GM10847 (cell line): Measurements from ENCODE around the gene CDC42SE1.

ENCODE experiments used
- POLR2A ChIP-seq: IDR thresholded peaks from 2 replicates; pipeline ENCODE4 v1.6.1; 2011; ENCODE audit not compliant: insufficient read length; ENCODE audit errors: extremely low read depth

CDC42SE1 gene

DNA sequence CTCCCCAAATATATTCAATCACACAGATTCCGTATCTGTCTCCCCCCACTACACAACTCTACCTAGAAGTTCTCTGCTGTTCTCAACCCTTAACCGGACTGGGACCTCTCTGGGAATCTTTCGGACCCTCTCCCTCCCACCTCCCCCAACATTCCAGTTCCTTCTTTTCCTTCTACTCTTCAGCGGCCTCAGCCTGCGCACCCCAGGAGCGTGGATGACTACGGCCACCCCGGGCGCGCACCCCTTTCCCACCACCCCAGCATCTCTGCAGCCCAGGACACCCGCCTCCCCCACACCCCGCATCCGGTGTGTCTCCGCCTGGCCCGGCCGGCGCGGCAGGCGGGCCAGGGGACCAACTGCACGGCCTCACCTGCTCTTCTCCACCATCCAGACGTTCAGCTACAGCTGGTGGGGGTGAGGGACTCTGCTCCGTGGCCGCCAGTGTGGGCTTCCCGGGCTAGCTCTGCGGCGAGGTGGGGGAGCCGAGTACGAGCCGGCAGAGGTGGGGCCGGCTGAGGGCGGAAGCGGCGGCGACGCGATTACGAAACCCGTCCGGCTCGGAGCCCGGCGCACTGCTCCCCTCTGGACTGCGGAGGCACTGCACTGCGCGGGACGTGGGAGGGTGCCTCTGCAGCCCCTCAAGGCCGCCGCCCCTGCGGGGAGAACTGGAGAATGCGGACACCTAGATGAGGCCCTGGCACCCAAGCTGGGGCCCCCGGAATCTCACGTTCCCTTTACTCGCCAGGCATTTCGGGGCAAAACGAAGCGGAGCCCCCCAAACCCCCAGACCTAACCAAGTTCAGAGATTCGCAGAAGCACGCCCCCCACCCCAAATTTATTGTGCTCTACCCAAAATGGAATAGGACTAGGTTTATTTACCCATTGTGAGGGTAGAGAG is at the start of gene CDC42SE1:
TSS of gene CDC42SE1 (minus strand) at position 514 of the 898 bp plus-strand sequence. CDS start 3,892 bp downstream, outside the sequence.
- TF ChIP-seq POLR2A, result peak; percentile 91

GRCh38 chr1:151108331-151108730 is 48.9 kb upstream of the CDC42SE1 start:
- TF ChIP-seq POLR2A, result no peak

GRCh38 chr1:151106894-151107293 is 47.5 kb upstream of the CDC42SE1 start:
- no peak for TF ChIP-seq POLR2A

GRCh38 chr1:151104630-151105029 is 45.2 kb upstream of the CDC42SE1 start:
- TF ChIP-seq POLR2A, result no peak

GRCh38 chr1:151098126-151098525 is 38.7 kb upstream of the CDC42SE1 start:
- TF ChIP-seq POLR2A, result no peak

DNA sequence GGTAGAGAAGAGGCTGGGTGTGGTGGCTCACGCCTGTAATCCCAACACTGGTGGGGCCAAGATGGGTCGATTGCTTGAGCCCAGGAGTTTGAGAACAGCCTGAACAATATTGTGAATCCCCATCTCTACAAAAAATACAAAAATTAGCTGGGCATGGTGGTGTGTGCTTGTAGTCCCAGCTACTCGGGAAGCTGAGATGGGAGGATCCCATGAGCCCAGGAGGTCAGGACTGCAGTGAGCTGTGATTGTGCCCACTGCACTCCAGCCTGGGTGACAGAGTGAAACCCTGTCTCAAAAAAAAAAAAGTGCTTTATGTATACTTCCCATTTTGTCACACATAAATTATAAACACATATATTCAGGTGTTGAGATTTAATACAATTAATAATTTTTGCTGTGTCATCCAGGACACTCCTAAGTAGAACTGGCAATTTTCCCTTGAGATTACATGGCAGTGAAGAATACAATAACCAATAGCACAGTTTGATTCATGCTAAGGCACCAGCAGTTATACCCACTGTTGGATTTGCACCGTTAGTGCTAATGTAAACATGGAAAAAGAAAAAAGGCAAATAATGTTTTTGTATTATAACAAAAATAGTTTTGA is 26.6 kb upstream of the CDC42SE1 start:
- no peak for TF ChIP-seq POLR2A

DNA sequence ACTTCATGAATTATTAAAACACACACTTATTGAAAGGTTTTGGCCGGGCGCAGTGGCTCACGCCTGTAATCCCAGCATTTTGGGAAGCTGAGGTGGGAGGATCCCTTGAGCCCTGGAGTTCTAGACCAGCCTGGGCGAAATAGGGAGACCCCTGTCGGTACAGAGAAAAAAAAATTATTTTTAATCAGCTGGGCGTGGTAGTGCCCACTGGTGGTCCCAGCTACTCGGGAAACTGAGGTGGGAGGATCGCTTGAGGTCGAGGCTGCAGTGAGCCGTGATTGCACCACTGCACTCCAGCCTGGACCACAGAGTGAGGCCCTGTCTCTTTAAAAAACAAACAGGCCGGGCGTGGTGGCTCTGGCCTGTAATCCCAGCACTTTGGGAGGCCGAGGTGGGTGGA is 12.8 kb upstream of the CDC42SE1 start:
- TF ChIP-seq POLR2A, result no peak

DNA sequence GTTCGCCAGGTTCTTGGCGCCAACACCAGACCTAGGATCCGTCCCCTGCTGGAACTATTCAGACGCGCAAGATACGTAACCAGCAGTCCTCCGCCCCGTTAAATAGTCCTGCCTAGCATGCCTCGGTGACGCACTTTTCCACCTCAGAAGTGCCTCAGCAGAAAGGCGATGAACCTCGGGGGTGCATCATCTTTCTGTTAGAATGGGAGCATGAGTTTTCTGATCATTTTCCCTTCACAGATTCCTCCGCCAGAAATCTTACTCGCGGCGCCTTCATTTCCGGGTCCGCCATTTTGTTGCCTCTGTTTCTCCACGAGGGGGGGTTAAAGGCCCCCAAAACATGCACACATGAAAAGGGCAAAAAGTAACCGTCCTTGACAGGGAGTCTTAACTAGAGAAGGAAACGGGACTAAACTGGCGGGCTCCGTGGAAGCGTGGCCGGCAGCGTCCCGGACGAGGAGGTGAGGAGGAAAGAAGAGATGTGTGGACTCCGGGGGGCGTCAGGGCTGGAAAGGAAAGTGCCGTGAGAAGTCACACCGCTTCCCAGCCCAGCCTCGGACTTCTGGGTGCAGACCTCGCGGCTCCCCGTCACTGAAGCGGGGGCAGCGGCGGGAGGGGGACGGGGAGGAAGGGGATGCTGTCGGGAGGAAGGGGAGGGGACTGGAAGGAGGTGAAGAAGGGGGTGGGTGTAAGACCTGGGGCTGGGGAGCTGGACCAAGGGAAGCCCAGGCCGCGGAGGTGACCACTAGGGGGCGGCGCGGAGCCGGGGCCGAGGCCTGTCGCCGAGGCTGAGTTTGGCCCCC is 11.3 kb upstream of the CDC42SE1 start, which contains the start of gene GABPB2:
TSS of gene GABPB2 (plus strand) at position 288 of the 803 bp plus-strand sequence. CDS start 17,429 bp downstream, outside the sequence.
- TF ChIP-seq POLR2A, result peak; percentile 80

DNA sequence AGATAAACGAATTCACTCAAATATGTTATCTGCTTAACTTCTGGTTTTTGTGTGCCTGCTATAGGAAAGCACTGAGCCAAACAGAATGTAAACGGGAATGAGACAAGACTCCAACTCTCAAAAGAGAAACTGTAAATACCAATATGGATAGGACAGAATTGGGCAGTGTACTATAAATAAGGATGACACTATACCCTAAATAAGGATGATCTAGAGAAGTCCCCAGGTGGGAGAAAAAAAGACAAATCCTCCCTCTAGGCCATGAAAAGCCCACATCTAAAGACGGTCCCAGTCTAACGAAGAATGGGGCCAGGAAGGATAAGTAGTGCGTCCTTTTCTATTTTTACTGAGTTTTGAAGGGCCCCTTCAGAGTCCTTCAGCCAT is 9.7 kb upstream of the CDC42SE1 start:
- no peak for TF ChIP-seq POLR2A

- no peak for TF ChIP-seq POLR2A
Observed at GRCh38 chr1:151067185-151067584, 7.8 kb upstream of the CDC42SE1 start.

- TF ChIP-seq POLR2A, result no peak
Observed at GRCh38 chr1:151065089-151065645, 5.7 kb upstream of the CDC42SE1 start.

GRCh38 chr1:151062741-151063371 is 3.4 kb upstream of the CDC42SE1 start:
- no peak for TF ChIP-seq POLR2A

DNA sequence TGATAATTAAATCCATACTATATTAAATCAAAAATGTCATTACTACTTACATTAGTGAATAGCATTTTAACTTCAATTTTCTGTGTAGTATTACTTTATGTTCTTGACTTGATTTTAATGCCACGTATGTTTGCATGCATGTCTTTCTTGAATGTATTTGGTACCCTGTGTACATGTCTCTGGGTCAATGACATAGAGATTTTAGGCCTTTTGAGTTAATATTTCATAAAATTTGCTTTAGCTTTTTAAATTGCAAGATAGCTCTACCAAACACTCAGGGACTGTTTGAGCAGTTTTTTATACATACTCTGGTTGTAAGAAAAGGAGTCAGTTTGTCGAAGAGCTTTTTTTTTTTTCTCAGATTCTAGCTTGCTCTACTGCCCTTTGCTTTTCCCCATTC is 2.3 kb upstream of the CDC42SE1 start:
- no peak for TF ChIP-seq POLR2A

GRCh38 chr1:151060657-151061421 is 1.4 kb upstream of the CDC42SE1 start:
- TF ChIP-seq POLR2A, result no peak

DNA sequence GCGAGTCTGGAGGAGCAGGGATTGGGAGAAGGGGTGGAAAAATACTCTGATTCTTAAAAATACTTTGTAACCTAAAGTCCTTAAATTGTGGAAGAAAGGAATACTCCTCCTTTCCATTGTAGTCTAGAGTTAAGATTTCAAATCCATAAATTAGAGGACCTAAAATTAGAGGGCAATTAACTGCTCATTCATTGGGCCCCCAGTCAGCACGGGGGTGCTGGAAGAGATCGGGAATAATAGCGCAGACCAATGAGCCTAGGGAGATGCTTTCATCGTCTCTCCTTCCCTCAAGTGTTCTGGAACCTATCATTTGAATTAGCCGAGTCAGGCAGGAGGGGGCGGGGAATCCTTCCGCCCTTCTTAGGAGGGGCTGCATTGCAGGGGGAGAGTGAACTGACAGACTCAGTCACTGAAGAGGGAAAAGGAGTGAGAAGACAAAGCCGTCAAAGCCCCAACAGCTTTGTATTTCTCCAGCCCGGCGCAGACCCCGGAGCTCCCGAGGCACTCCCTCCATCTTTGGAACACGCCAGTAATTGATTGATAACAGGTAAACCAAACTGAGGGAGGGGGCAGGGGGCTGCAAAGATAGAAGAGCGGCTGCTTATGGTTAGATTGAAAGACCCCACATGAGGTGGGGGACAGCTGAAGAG is 710 bp upstream of the CDC42SE1 start, which contains the start of gene MLLT11:
TSS of gene MLLT11 (plus strand) at position 391 of the 650 bp plus-strand sequence. CDS start 6,828 bp downstream, outside the sequence.
- TF ChIP-seq POLR2A, result no peak
